K562 (cell line): Measurements from ENCODE around the gene ADGRA3. TPM values are rescaled to one million over a fixed set of nuclear protein-coding genes. Genes with fewer than 3 reads are reported as not detected.

Source experiments
- ATAC-seq: fragments of 200-7000 bp; cut with Tn5 transposase; 3 replicates; pipeline ENCODE4 v1.9.1; 2020; ENCODE audit warnings: moderate library complexity
- BruUV-seq: library from RNA; stranded (reverse); fragments of 400-500 nt; replicated peaks from 2 replicates; lab custom pipeline; 2021; lab: Mats Ljungman, UMichigan
- CTCF ChIA-PET: fragments of 300-600 bp; formaldehyde crosslinking; extraction: SDS; loops from one replicate; lab custom pipeline; 2021; ENCODE audit warnings: low intra/inter-chr PET ratio; lab: Yijun Ruan, JAX
- POLR2A ChIA-PET: fragments of 300-600, 350-650 bp; sonication (Branson Sonifier 250); formaldehyde crosslinking; extraction: SDS; loops from one replicate; lab custom pipeline; 2021; ENCODE audit warnings: antibody characterized with exemption, inconsistent platforms; lab: Yijun Ruan, JAX
- DNase-seq, 4 experiments: peaks; one replicate each; pipeline versions ENCODE4 v3.0.0 to v3.0.0-alpha.2; 2011 to 2018; ENCODE audit warnings: low spot score in 3 of 4, mixed read lengths in 3 of 4; ENCODE audit errors: extremely low read depth in 1 of 4
- FAIRE-seq: peaks from 2 replicates; lab custom pipeline; 2011; peaks lifted over from hg19 to GRCh38; lab: Jason Lieb, UNC
- H2AFZ ChIP-seq: 2 replicates; pipeline ENCODE4 v1.6.0; 2011; ENCODE audit warnings: low read depth, low read length, control low read depth, inconsistent platforms
- H3K27ac ChIP-seq: fragments of 200-600 bp; 3 replicates; pipeline ENCODE4 v1.8.0; 2011; ENCODE audit warnings: low read depth, mild to moderate bottlenecking, control low read depth, inconsistent platforms, low read length, moderate library complexity, mixed read lengths; ENCODE audit errors: extremely low read depth
- H3K27me3 ChIP-seq, 2 experiments: fragments of 300-600 bp in 1 of 2; 2 replicates in 1 of 2; 3 replicates in 1 of 2; pipeline versions ENCODE4 v1.6.0 to v1.8.0; 2011; ENCODE audit warnings: inconsistent platforms in 2 of 2, low read length in 2 of 2, mild to moderate bottlenecking in 1 of 2, mixed read lengths in 1 of 2, moderate library complexity in 1 of 2; ENCODE audit not compliant: control insufficient read depth in 2 of 2, insufficient read depth in 2 of 2
- H3K36me3 ChIP-seq: fragments of 300-600 bp; 3 replicates; pipeline ENCODE4 v1.8.0; 2011; ENCODE audit warnings: mild to moderate bottlenecking, low read length, inconsistent platforms; ENCODE audit not compliant: control insufficient read depth, insufficient read depth
- H3K4me1 ChIP-seq, 2 experiments: fragments of 200-600 bp in 1 of 2; replicated peaks in 1 of 2; 2 replicates in 1 of 2; 3 replicates in 1 of 2; pipeline versions ENCODE4 v1.5.1 to v1.8.0; 2011; ENCODE audit warnings: inconsistent platforms in 2 of 2, low read length in 2 of 2, mild to moderate bottlenecking in 1 of 2, mixed read lengths in 1 of 2, moderate library complexity in 1 of 2; ENCODE audit not compliant: control insufficient read depth in 2 of 2, insufficient read depth in 2 of 2
- H3K4me2 ChIP-seq: 2 replicates; pipeline ENCODE4 v1.6.1; 2011; ENCODE audit warnings: low read length, control low read depth, inconsistent platforms, mixed read lengths; ENCODE audit not compliant: insufficient read depth
- H3K4me3 ChIP-seq: fragments of 200-600 bp; sonication (generic), shearing (Covaris generic); 2 replicates; pipeline ENCODE4 v1.5.1; 2016; ENCODE audit warnings: control low read depth, inconsistent platforms
- H3K79me2 ChIP-seq: fragments of 200-600 bp; 3 replicates; pipeline ENCODE4 v1.8.0; 2011; ENCODE audit warnings: low read length, inconsistent platforms; ENCODE audit not compliant: control insufficient read depth, insufficient read depth
- H3K9ac ChIP-seq, 2 experiments: 2 replicates each; pipeline versions ENCODE4 v1.6.0 to v1.6.1; 2011; ENCODE audit warnings: low read depth in 2 of 2, low read length in 2 of 2, control low read depth in 1 of 2, inconsistent platforms in 1 of 2, mild to moderate bottlenecking in 1 of 2, mixed read lengths in 1 of 2; ENCODE audit not compliant: insufficient read depth in 1 of 2
- H3K9me1 ChIP-seq: one replicate; pipeline ENCODE4 v1.6.0; 2011; ENCODE audit warnings: inconsistent platforms, mild to moderate bottlenecking, low read length, moderate library complexity; ENCODE audit not compliant: control insufficient read depth, insufficient read depth
- H3K9me3 ChIP-seq: replicated peaks from 2 replicates; pipeline ENCODE4 v1.5.1; 2011; ENCODE audit warnings: low read depth, low read length, inconsistent platforms; ENCODE audit not compliant: control insufficient read depth, insufficient read depth
- H4K20me1 ChIP-seq: replicated peaks from 2 replicates; pipeline ENCODE4 v1.6.1; 2011; ENCODE audit warnings: low read length, inconsistent platforms, mixed read lengths; ENCODE audit not compliant: control insufficient read depth, insufficient read depth
- CREM ChIP-seq: IDR thresholded peaks from 2 replicates; pipeline ENCODE4 v1.6.1; 2014; ENCODE audit warnings: antibody characterized with exemption, low read depth
- ILK ChIP-seq: fragments of 450-650 bp; IDR thresholded peaks from 2 replicates; pipeline ENCODE4 v1.6.1; 2016; ENCODE audit warnings: missing genetic modification characterization, low read depth, mild to moderate bottlenecking, missing compliant biosample characterization, moderate library complexity, borderline replicate concordance
- KDM1A ChIP-seq, 2 experiments: fragments of 450-650 bp; IDR thresholded peaks; 2 replicates each; pipeline ENCODE4 v1.6.1; 2016; ENCODE audit warnings: mild to moderate bottlenecking in 2 of 2
- MCM5 ChIP-seq: fragments of 450-650 bp; IDR thresholded peaks from 2 replicates; pipeline ENCODE4 v1.6.1; 2016; ENCODE audit warnings: low read depth
- PCBP1 ChIP-seq: fragments of 200-400 bp; formaldehyde crosslinking; IDR thresholded peaks from 2 replicates; pipeline ENCODE4 v1.6.1; 2018; ENCODE audit warnings: mild to moderate bottlenecking, low read depth, low read length; ENCODE audit not compliant: poor library complexity, severe bottlenecking
- SMAD3 ChIP-seq: fragments of 450-650 bp; formaldehyde crosslinking; conservative IDR thresholded peaks from 2 replicates; pipeline ENCODE4 v1.4.0; 2020; ENCODE audit warnings: mild to moderate bottlenecking
- SRF ChIP-seq, 2 experiments: fragments of 250-450, 450-650 bp in 1 of 2; sonication (Bioruptor Pico) in 1 of 2; sonication (generic) in 1 of 2; formaldehyde crosslinking; IDR thresholded peaks; 2 replicates each; pipeline versions ENCODE4 v1.5.0 to v1.5.1; 2020 to 2022; ENCODE audit warnings: mild to moderate bottlenecking in 1 of 2, missing genetic modification reagents in 1 of 2
- TOE1 ChIP-seq, 2 experiments: fragments of 450-650 bp in 1 of 2; sonication (generic) in 1 of 2; formaldehyde crosslinking in 1 of 2; IDR thresholded peaks; 2 replicates each; pipeline versions ENCODE4 v1.7.1 to v1.8.0; 2016 to 2022; ENCODE audit warnings: borderline replicate concordance in 2 of 2, mild to moderate bottlenecking in 2 of 2, antibody characterized with exemption in 1 of 2, inconsistent platforms in 1 of 2, low read depth in 1 of 2, missing genetic modification reagents in 1 of 2, moderate library complexity in 1 of 2
- TRIM25 ChIP-seq: fragments of 450-650 bp; IDR thresholded peaks from 2 replicates; pipeline ENCODE4 v1.7.0; 2016; ENCODE audit warnings: borderline replicate concordance
- ZFP1 ChIP-seq: fragments of 450-650 bp; formaldehyde crosslinking; IDR thresholded peaks from 2 replicates; pipeline ENCODE4 v1.4.0; 2020; ENCODE audit warnings: mild to moderate bottlenecking, mixed read lengths
- ZNF140 ChIP-seq: fragments of 250-450 bp; sonication (Bioruptor Pico); IDR thresholded peaks from 2 replicates; pipeline ENCODE4 v1.8.0; 2021; ENCODE audit warnings: moderate library complexity, mild to moderate bottlenecking, inconsistent platforms
- ZNF778 ChIP-seq: fragments of 450-650 bp; formaldehyde crosslinking; IDR thresholded peaks from 2 replicates; pipeline ENCODE4 v1.4.0; 2020; ENCODE audit warnings: mild to moderate bottlenecking, moderate library complexity
- ZNF79 ChIP-seq: fragments of 250-450 bp; sonication (Bioruptor Pico); IDR thresholded peaks from 2 replicates; pipeline ENCODE4 v1.4.0; 2020; ENCODE audit warnings: low read depth, mild to moderate bottlenecking, moderate library complexity
- WGBS: fragments of 100-300 bp; shearing (Covaris generic); methylation state at CpG from one replicate; pipeline ENCODE4 v1.1.6; 2016; ENCODE audit warnings: low coverage, mixed read lengths; ENCODE audit not compliant: insufficient coverage; ENCODE audit errors: missing lambda C conversion rate; 5-methylcytosine and 5-hydroxymethylcytosine counted together
- in situ Hi-C: fragments of 300-500 bp; cut with MboI; formaldehyde crosslinking; loops from 4 replicates; pipeline ENCODE4 v1.15.0; 2018; ENCODE audit warnings: inconsistent platforms, mixed read lengths
- intact Hi-C: fragments of 100-400 bp; cut with micrococcal nuclease; formaldehyde crosslinking; loops from 2 replicates; pipeline ENCODE4 v1.14.2; 2022
- polyA plus RNA-seq, 8 experiments: library from polyadenylated mRNA; depleted of rRNA in 4 of 8; stranded (reverse) in 5 of 8; unstranded in 3 of 8; fragments of >200 nt; fragmentation: Nextera tagmentation in 2 of 8; fragmentation: Illumina TruSeq in 1 of 8; extraction: Ambion mirVana in 2 of 8; extraction: Trizol in 1 of 8; gene quantifications; 2 replicates each; pipeline versions ENCODE4 v1.2.1 to v1.2.3, GENCODE V29; 2011 to 2014; ENCODE audit warnings: inconsistent platforms in 1 of 8, missing spikeins in 1 of 8
- total RNA-seq, 7 experiments: library from RNA; depleted of rRNA in 6 of 7; stranded (reverse); fragments of >200 nt in 6 of 7; fragmentation: Illumina TruSeq in 2 of 7; extraction: Trizol in 2 of 7; gene quantifications; 2 replicates each; pipeline versions ENCODE4 v1.2.1 to v1.2.3, GENCODE V29; 2011 to 2021; ENCODE audit warnings: low replicate concordance in 1 of 7

ADGRA3 gene
- total and polyA plus RNA-seq, 9 of the 15 experiments (the other 6 are each of a cell fraction or from before 2014, with no cell fraction given): 0.06 to 2.3 (median 0.27) TPM; not detected in 3

- no peak overlapping the region for H3K27ac ChIP-seq
- intact Hi-C loops: no loop called here
- H3K79me2 ChIP-seq: no peaks in the 10 kb centered on the region
- BruUV-seq: no TSS peak
- DNase-seq: no peak
- ATAC-seq: no peak
- in situ Hi-C loops: no loop called here
- TF ChIP-seq ZFP1 (CRISPR knock-in tag): no peak
- no peak for TF ChIP-seq SMAD3 (CRISPR knock-in tag)
- TF ChIP-seq, all 486 proteins: peak for 0
- no peaks in the 10 kb centered on the region for H3K4me1 ChIP-seq
- H3K36me3 ChIP-seq: no peaks in the 10 kb centered on the region
- 0% methylated on average over 6 of the region's 6 CpGs for whole genome bisulfite sequencing
- no peak overlapping the region for H3K4me2 ChIP-seq
- no peak overlapping the region for H3K4me3 ChIP-seq
- no peaks in the 10 kb centered on the region for H3K9me1 ChIP-seq
- H3K27me3 ChIP-seq: no peaks in the 10 kb centered on the region
- POLR2A ChIA-PET: no interaction called here
- H4K20me1 ChIP-seq: no peaks in the 10 kb centered on the region
- CTCF ChIA-PET: no interaction called here
- no peak overlapping the region for H3K9ac ChIP-seq
- H3K9me3 ChIP-seq: no peaks in the 10 kb centered on the region
- H2AFZ ChIP-seq: no peak overlapping the region
- no peak for FAIRE-seq
Measured at GRCh38 chr4:22356987-22357596, 158.8 kb downstream of the ADGRA3 start.

- H3K9ac ChIP-seq: no peak overlapping the region
Measured at GRCh38 chr4:22348410-22348809, 167.5 kb downstream of the ADGRA3 start.

More at GRCh38 chr4:22348410-22348809, 167.5 kb downstream of the ADGRA3 start:
- TF ChIP-seq ZNF79 (CRISPR knock-in tag): no peak
- TF ChIP-seq ZNF778 (CRISPR knock-in tag): no peak
- no peak for TF ChIP-seq CREM
- TF ChIP-seq SRF (CRISPR knock-in tag; IDR thresholded peaks at IDR 0.05): no peak
- no peak for TF ChIP-seq PCBP1
- no peak for TF ChIP-seq TOE1 (IDR thresholded peaks at IDR 0.05; ENCODE audit: borderline replicate concordance)
- TF ChIP-seq TOE1 (CRISPR knock-in tag; IDR thresholded peaks at IDR 0.05; ENCODE audit: borderline replicate concordance, low read depth): no peak
- TF ChIP-seq MCM5: no peak
- no peak for TF ChIP-seq KDM1A (IDR thresholded peaks at IDR 0.05)
- TF ChIP-seq ZNF140 (CRISPR knock-in tag): no peak
- TF ChIP-seq ILK (tag): no peak
- no peak for TF ChIP-seq SMAD3 (CRISPR knock-in tag)
- no peak for TF ChIP-seq TRIM25
- intact Hi-C loops (no loop called here), in situ Hi-C loops (no loop called here)
- H3K79me2 ChIP-seq: no peaks in the 10 kb centered on the region
- no peaks in the 10 kb centered on the region for H4K20me1 ChIP-seq
- BruUV-seq: no TSS peak
- no peak overlapping the region for H3K4me3 ChIP-seq
- no peak for FAIRE-seq
- H3K27me3 ChIP-seq: no peaks in the 10 kb centered on the region
- ChIA-PET CTCF (no interaction called here), POLR2A (no interaction called here)
- WGBS: 0% methylated on average over 3 of the region's 3 CpGs
- no peaks in the 10 kb centered on the region for H3K4me1 ChIP-seq
- no peak overlapping the region for H3K4me2 ChIP-seq
- no peak overlapping the region for H2AFZ ChIP-seq
- H3K36me3 ChIP-seq: no peaks in the 10 kb centered on the region
- no peak for ATAC-seq
- no peak overlapping the region for H3K27ac ChIP-seq
- DNase-seq: no peak
- H3K9me1 ChIP-seq: no peaks in the 10 kb centered on the region
- no peaks in the 10 kb centered on the region for H3K9me3 ChIP-seq
